A673 (cell line): ENCODE measurements around the gene HMGXB4. TPM values are rescaled to one million over a fixed set of nuclear protein-coding genes. Genes with fewer than 3 reads are reported as not detected.
A peak's percentile ranks its signal among the peaks of the same experiment; 100 is the strongest.

Source experiments
- BruUV-seq: library from RNA; stranded (reverse); fragments of 400-500 nt; replicated peaks from 2 replicates; lab custom pipeline; 2021; lab: Mats Ljungman, UMichigan
- CTCF ChIA-PET: fragments of 300-600 bp; sonication (Branson Sonifier 250); formaldehyde crosslinking; loops from one replicate; lab custom pipeline; 2022; ENCODE audit warnings: antibody characterized with exemption; lab: Charles Lee
- POLR2A ChIA-PET: fragments of 300-600 bp; sonication (Branson Sonifier 250); formaldehyde crosslinking; loops from one replicate; lab custom pipeline; 2022; ENCODE audit warnings: antibody characterized with exemption; ENCODE audit not compliant: low non-redundant PET; lab: Charles Lee
- DNase-seq: peaks from one replicate; pipeline ENCODE4 v3.0.0-alpha.2; 2015; ENCODE audit warnings: low spot score
- H3K27ac ChIP-seq: fragments of 200-600 bp; sonication (generic); 2 replicates; pipeline ENCODE4 v1.5.1; 2016; ENCODE audit warnings: mixed run types, low read depth, mild to moderate bottlenecking, mixed read lengths, antibody characterized with exemption, low read length; ENCODE audit not compliant: poor library complexity, severe bottlenecking
- H3K27me3 ChIP-seq: fragments of 200-600 bp; sonication (generic); replicated peaks from 2 replicates; pipeline ENCODE4 v1.6.1; 2017; ENCODE audit warnings: mixed run types, low read depth, mild to moderate bottlenecking, mixed read lengths, antibody characterized with exemption, low read length; ENCODE audit not compliant: insufficient read depth, poor library complexity
- H3K36me3 ChIP-seq: fragments of 200-600 bp; sonication (generic); 2 replicates; pipeline ENCODE4 v1.6.1; 2016; ENCODE audit warnings: mixed run types, mild to moderate bottlenecking, mixed read lengths, antibody characterized with exemption, low read length; ENCODE audit not compliant: insufficient read depth, poor library complexity, severe bottlenecking
- H3K4me1 ChIP-seq: fragments of 200-600 bp; sonication (generic); 2 replicates; pipeline ENCODE4 v1.6.1; 2017; ENCODE audit warnings: mixed run types, mild to moderate bottlenecking, mixed read lengths, antibody characterized with exemption, low read length; ENCODE audit not compliant: insufficient read depth, poor library complexity, severe bottlenecking
- H3K4me3 ChIP-seq: fragments of 200-600 bp; sonication (generic); 2 replicates; pipeline ENCODE4 v1.5.1; 2016; ENCODE audit warnings: low read depth, mixed run types, mild to moderate bottlenecking, mixed read lengths, low read length; ENCODE audit not compliant: poor library complexity, severe bottlenecking
- H3K9me3 ChIP-seq: fragments of 200-600 bp; sonication (generic); 2 replicates; pipeline ENCODE4 v1.6.1; 2016; ENCODE audit warnings: mixed run types, low read depth, mild to moderate bottlenecking, mixed read lengths, antibody characterized with exemption, low read length; ENCODE audit not compliant: poor library complexity, severe bottlenecking
- CTCF ChIP-seq: fragments of 300-800, 200-600 bp; sonication (generic); conservative IDR thresholded peaks from 2 replicates; pipeline ENCODE4 v1.5.1; 2017; ENCODE audit warnings: low read depth, mild to moderate bottlenecking, antibody characterized with exemption, low read length, moderate library complexity, mixed read lengths
- EZH2 ChIP-seq: fragments of 200-600 bp; sonication (generic); IDR thresholded peaks from 2 replicates; pipeline ENCODE4 v1.6.1; 2017; ENCODE audit warnings: borderline replicate concordance, low read depth, mild to moderate bottlenecking, mixed read lengths, antibody characterized with exemption, low read length; ENCODE audit not compliant: poor library complexity, severe bottlenecking
- intact Hi-C: fragments of 100-400 bp; cut with micrococcal nuclease; formaldehyde crosslinking; loops from one replicate; pipeline ENCODE4 v1.10.0; 2022; ENCODE audit not compliant: unreplicated experiment
- total RNA-seq: library from RNA; stranded (reverse); gene quantifications from 2 replicates; pipeline ENCODE4 v1.2.3, GENCODE V29; 2021

Gene HMGXB4
- total RNA-seq, 1 experiment from 2014 or later, result 52.7 TPM

- TF ChIP-seq CTCF (no peak), EZH2 (no peak)
- H3K36me3 ChIP-seq, result no peaks in the 10 kb centered on the region
- intact Hi-C loops, result loop anchor here (2.0 kb wide), 1 partner anchor 75 kb away; no protein-coding TSS in a partner anchor
- no peaks in the 10 kb centered on the region for H3K9me3 ChIP-seq
- no peak overlapping the region for H3K4me3 ChIP-seq
- DNase-seq, result no peak
- POLR2A ChIA-PET, result no interaction called here
- H3K27me3 ChIP-seq, result peaks cover 17% of the 10 kb centered on the region
- H3K27ac ChIP-seq, result no peak overlapping the region
- CTCF ChIA-PET, result no interaction called here
- BruUV-seq, result no TSS peak
- peaks cover 4% of the 10 kb centered on the region for H3K4me1 ChIP-seq
Measured at GRCh38 chr22:35229865-35230264, 27.4 kb upstream of the HMGXB4 start.

- TSS peak; percentile 80 for BruUV-seq
- Histone ChIP-seq H3K36me3 (no peaks in the 10 kb centered on the region), H3K4me1 (peaks cover 4% of the 10 kb centered on the region), H3K27me3 (peaks cover 22% of the 10 kb centered on the region), H3K27ac (no peak overlapping the region), H3K4me3 (peak overlapping the region; percentile 34), H3K9me3 (no peaks in the 10 kb centered on the region)
- CTCF ChIA-PET, result interaction anchor here (1.4 kb wide), 1 partner anchor 80 kb away, joined by 12 read pairs; no protein-coding TSS in a partner anchor
- TF ChIP-seq CTCF (no peak), EZH2 (no peak)
- intact Hi-C loops, result loop anchor here (2.0 kb wide), 1 partner anchor 76 kb away; no protein-coding TSS in a partner anchor
- no peak for DNase-seq
- POLR2A ChIA-PET, result no interaction called here
Measured at GRCh38 chr22:35230417-35230816, 26.9 kb upstream of the HMGXB4 start.

DNA sequence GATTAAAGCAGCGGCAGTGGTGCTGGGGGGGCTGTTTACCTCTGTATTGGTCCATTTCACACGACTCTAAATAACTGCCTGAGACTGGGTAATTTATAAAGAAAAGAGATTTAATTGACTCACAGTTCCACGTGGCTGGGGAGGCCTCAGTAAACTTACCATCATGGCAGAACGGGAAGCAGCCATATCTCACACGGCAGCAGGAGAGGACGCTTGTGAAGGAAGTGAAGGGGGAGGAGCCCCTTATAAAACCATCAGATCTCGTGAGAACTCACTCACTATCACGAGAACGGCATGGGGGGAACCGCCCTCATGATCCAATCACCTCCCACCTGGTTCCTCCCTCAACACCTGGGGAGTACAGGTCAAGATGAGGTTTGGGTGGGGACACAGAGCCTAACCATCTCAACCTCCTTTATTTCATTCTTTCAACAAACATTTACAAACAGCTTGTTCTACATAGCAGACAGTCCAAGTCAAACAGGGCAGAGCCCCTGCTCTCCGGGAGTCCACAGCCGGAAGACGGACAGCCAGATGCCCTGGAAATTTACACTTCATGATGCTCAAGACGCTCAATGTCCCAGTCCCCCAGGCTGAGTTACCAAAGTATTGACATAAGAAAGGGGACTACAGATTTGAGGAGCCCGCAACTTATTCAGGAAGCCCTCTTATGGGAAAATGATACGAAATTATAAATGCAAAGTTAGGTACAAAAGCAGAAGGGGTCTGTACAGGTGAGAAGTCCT lies 26.3 kb upstream of the HMGXB4 start:
- no peak overlapping the region for H3K27ac ChIP-seq
- no TSS peak for BruUV-seq
- peaks cover 4% of the 10 kb centered on the region for H3K4me1 ChIP-seq
- intact Hi-C loops, result loop anchor here (2.0 kb wide), 1 partner anchor 76 kb away; no protein-coding TSS in a partner anchor
- CTCF ChIA-PET, result interaction anchor here (0.6 to 1.4 kb wide), 9 partner anchors 9 to 319 kb away, joined by 3 to 12 read pairs (median 5); no protein-coding TSS in a partner anchor
- H3K9me3 ChIP-seq, result no peaks in the 10 kb centered on the region
- TF ChIP-seq EZH2 (no peak), CTCF (no peak)
- H3K27me3 ChIP-seq, result peaks cover 27% of the 10 kb centered on the region
- POLR2A ChIA-PET, result no interaction called here
- H3K4me3 ChIP-seq, result peak overlapping the region; percentile 34
- no peaks in the 10 kb centered on the region for H3K36me3 ChIP-seq
- DNase-seq, result peak; percentile 55
